H9 (cell line): ENCODE results near the gene ACAD8. TPM values are rescaled to one million over a fixed set of nuclear protein-coding genes. Genes with fewer than 3 reads are reported as not detected.

Experiments used
- DNase-seq: peaks from one replicate; pipeline ENCODE4 v3.0.0-alpha.2; 2017
- H2AFZ ChIP-seq: one replicate; pipeline ENCODE4 v1.6.1; 2013; ENCODE audit warnings: mild to moderate bottlenecking, low read length, control low read depth, moderate library complexity
- H2AK5ac ChIP-seq: 2 replicates; pipeline ENCODE4 v1.6.1; 2013; ENCODE audit warnings: low read length, control low read depth, mixed read lengths; ENCODE audit not compliant: insufficient read length
- H2BK120ac ChIP-seq: one replicate; pipeline ENCODE4 v1.6.1; 2013; ENCODE audit warnings: low read depth, mild to moderate bottlenecking, low read length, control low read depth, inconsistent platforms; ENCODE audit not compliant: poor library complexity, severe bottlenecking
- H2BK12ac ChIP-seq: 2 replicates; pipeline ENCODE4 v1.6.1; 2013; ENCODE audit warnings: low read length, control low read depth, mixed read lengths, low read depth; ENCODE audit not compliant: insufficient read length
- H2BK15ac ChIP-seq: 2 replicates; pipeline ENCODE4 v1.6.1; 2013; ENCODE audit warnings: low read depth, low read length, control low read depth
- H2BK20ac ChIP-seq: one replicate; pipeline ENCODE4 v1.6.1; 2013; ENCODE audit warnings: low read depth, mild to moderate bottlenecking, low read length, control low read depth, inconsistent platforms; ENCODE audit not compliant: poor library complexity, severe bottlenecking
- H2BK5ac ChIP-seq: 2 replicates; pipeline ENCODE4 v1.6.1; 2013; ENCODE audit warnings: low read length, control low read depth, mixed read lengths; ENCODE audit not compliant: insufficient read length
- H3K14ac ChIP-seq: 2 replicates; pipeline ENCODE4 v1.6.1; 2013; ENCODE audit warnings: low read length, control low read depth; ENCODE audit not compliant: insufficient read depth
- H3K18ac ChIP-seq: 2 replicates; pipeline ENCODE4 v1.6.1; 2013; ENCODE audit warnings: low read depth, mild to moderate bottlenecking, mixed read lengths, low read length, control low read depth; ENCODE audit not compliant: insufficient read length
- H3K23ac ChIP-seq: 2 replicates; pipeline ENCODE4 v1.6.1; 2013; ENCODE audit warnings: low read length, control low read depth, mixed read lengths, low read depth; ENCODE audit not compliant: insufficient read length
- H3K23me2 ChIP-seq: 2 replicates; pipeline ENCODE4 v1.6.1; 2013; ENCODE audit warnings: low read depth, mild to moderate bottlenecking, mixed read lengths, low read length, control low read depth; ENCODE audit not compliant: insufficient read length, poor library complexity, severe bottlenecking
- H3K27ac ChIP-seq: 2 replicates; pipeline ENCODE4 v1.5.1; 2013; ENCODE audit warnings: low read length, control low read depth, mixed read lengths, low read depth; ENCODE audit not compliant: insufficient read length
- H3K27me3 ChIP-seq: 2 replicates; pipeline ENCODE4 v1.6.1; 2013; ENCODE audit warnings: low read length, control low read depth, inconsistent platforms; ENCODE audit not compliant: insufficient read depth
- H3K4ac ChIP-seq: 2 replicates; pipeline ENCODE4 v1.6.1; 2013; ENCODE audit warnings: low read depth, mild to moderate bottlenecking, control low read depth, inconsistent platforms, low read length, moderate library complexity
- H3K4me1 ChIP-seq: 2 replicates; pipeline ENCODE4 v1.6.1; 2013; ENCODE audit warnings: low read length, control low read depth, inconsistent platforms; ENCODE audit not compliant: insufficient read depth
- H3K4me2 ChIP-seq: 2 replicates; pipeline ENCODE4 v1.6.1; 2013; ENCODE audit warnings: low read length, control low read depth, mixed read lengths; ENCODE audit not compliant: insufficient read length, insufficient read depth
- H3K56ac ChIP-seq: 2 replicates; pipeline ENCODE4 v1.6.1; 2013; ENCODE audit warnings: low read depth, mild to moderate bottlenecking, mixed read lengths, low read length, control low read depth; ENCODE audit not compliant: insufficient read length
- H3K79me1 ChIP-seq: 2 replicates; pipeline ENCODE4 v1.6.1; 2013; ENCODE audit warnings: low read depth, mild to moderate bottlenecking, moderate library complexity, low read length, control low read depth, inconsistent platforms; ENCODE audit not compliant: insufficient read depth, poor library complexity, severe bottlenecking
- H3K79me2 ChIP-seq: 2 replicates; pipeline ENCODE4 v1.6.1; 2013; ENCODE audit warnings: low read length, control low read depth, inconsistent platforms; ENCODE audit not compliant: insufficient read depth
- H3K9ac ChIP-seq: 2 replicates; pipeline ENCODE4 v1.6.1; 2013; ENCODE audit warnings: low read length, control low read depth, mixed read lengths; ENCODE audit not compliant: insufficient read length; ENCODE audit errors: extremely low read depth
- H3K9me3 ChIP-seq: one replicate; pipeline ENCODE4 v1.6.1; 2013; ENCODE audit warnings: low read depth, low read length, inconsistent platforms; ENCODE audit not compliant: control insufficient read depth
- H3T11ph ChIP-seq: one replicate; pipeline ENCODE4 v1.6.1; 2013; ENCODE audit warnings: mild to moderate bottlenecking, low read length, control low read depth, inconsistent platforms
- H4K20me1 ChIP-seq: one replicate; pipeline ENCODE4 v1.6.1; 2013; ENCODE audit not compliant: control insufficient read depth, insufficient read length, insufficient read depth
- H4K5ac ChIP-seq: 2 replicates; pipeline ENCODE4 v1.6.1; 2013; ENCODE audit warnings: low read depth, mild to moderate bottlenecking, mixed read lengths, low read length, control low read depth; ENCODE audit not compliant: insufficient read length
- H4K8ac ChIP-seq: replicated peaks from 2 replicates; pipeline ENCODE4 v1.6.1; 2013; ENCODE audit warnings: low read length, control low read depth, mixed read lengths, low read depth; ENCODE audit not compliant: insufficient read length
- H4K91ac ChIP-seq: 2 replicates; pipeline ENCODE4 v1.6.1; 2013; ENCODE audit warnings: low read depth, mild to moderate bottlenecking, moderate library complexity, mixed read lengths, low read length, control low read depth; ENCODE audit not compliant: insufficient read length
- H3K27ac Mint-ChIP-seq, 3 experiments: 2 replicates in 2 of 3; 3 replicates in 1 of 3; pipeline ENCODE4 v1.8.0; 2020 to 2021; ENCODE audit warnings: mixed read lengths in 3 of 3, mild to moderate bottlenecking in 1 of 3, moderate library complexity in 1 of 3
- H3K27me3 Mint-ChIP-seq: 2 replicates; pipeline ENCODE4 v1.8.0; 2021; ENCODE audit warnings: low read depth, mild to moderate bottlenecking, moderate library complexity, mixed read lengths
- H3K36me3 Mint-ChIP-seq, 3 experiments: 2 replicates in 2 of 3; 3 replicates in 1 of 3; pipeline ENCODE4 v1.8.0; 2020 to 2021; ENCODE audit warnings: low read depth in 3 of 3, mixed read lengths in 3 of 3; ENCODE audit not compliant: insufficient read depth in 1 of 3
- H3K4me1 Mint-ChIP-seq, 2 experiments: 2 replicates each; pipeline ENCODE4 v1.8.0; 2020; ENCODE audit warnings: mixed read lengths in 2 of 2
- H3K4me3 Mint-ChIP-seq, 2 experiments: 2 replicates in 1 of 2; 3 replicates in 1 of 2; pipeline ENCODE4 v1.8.0; 2020 to 2021; ENCODE audit warnings: mild to moderate bottlenecking in 2 of 2, mixed read lengths in 2 of 2, moderate library complexity in 1 of 2
- H3K9me3 Mint-ChIP-seq, 2 experiments: 2 replicates in 1 of 2; 3 replicates in 1 of 2; pipeline ENCODE4 v1.8.0; 2020; ENCODE audit warnings: mild to moderate bottlenecking in 2 of 2, mixed read lengths in 2 of 2, moderate library complexity in 1 of 2
- WGBS: extraction: QIAGEN DNeasy Blood & Tissue Kit; methylation state at CpG from one replicate; pipeline ENCODE4 v1.1.7; 2013; ENCODE audit warnings: missing lambda C conversion rate, low lambda C conversion rate, mixed read lengths; ENCODE audit not compliant: insufficient read length; ENCODE audit errors: extremely low coverage; 5-methylcytosine and 5-hydroxymethylcytosine counted together
- total RNA-seq: library from RNA; stranded (reverse); gene quantifications from 2 replicates; pipeline ENCODE4 v1.2.1, GENCODE V29; 2021
- TF ChIP-seq, protein P1 (sequence below): fragments of 200-600 bp; sonication (generic); conservative IDR thresholded peaks from 3 replicates; pipeline ENCODE4 v1.8.0; 2021; ENCODE audit warnings: antibody characterized with exemption, mild to moderate bottlenecking

Gene ACAD8
- total RNA-seq, 1 experiment from 2014 or later: 46.8 TPM

DNA sequence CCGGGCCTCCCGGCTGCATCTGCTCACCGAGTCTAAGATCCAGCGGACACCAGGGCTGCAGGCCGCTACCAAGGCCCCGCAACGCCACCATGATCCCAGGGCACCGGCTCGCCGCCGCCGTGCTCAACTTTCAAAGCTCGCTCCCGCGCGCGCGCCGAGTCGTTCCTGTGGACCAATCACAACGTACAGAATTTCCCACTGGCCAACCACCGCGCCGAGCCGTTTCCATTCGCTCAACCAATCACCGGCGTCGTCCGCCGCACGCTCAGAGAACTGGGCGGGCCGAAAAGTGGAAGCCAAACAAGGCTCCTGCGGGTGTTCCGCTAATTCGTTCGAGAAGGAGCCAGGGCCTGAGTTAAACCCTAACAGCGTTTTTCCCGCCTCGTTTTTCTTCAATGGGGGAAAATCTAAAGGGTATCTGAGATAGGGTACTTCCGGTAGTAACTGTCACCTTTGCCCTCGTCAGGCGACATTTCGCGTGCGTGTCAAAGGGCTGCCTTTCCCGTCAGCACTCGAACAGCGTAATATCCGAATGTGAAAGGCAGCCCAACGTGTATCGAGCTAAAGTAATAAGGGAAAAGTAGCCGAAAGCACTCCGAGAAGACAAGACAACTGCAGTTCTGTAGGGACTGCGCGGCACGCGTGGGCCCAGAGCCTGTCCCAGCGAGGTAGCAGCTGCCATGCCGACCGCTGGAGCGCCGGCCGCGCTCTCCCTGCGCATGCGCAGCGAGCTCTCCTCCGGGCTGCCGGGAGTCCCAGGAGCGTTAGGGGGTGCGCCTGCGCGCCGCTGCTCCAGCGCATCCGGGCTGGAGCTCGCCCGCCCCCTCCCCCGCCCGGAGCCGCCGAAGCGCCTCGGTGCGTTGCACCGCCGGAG, 29.3 kb upstream of the ACAD8 start, which contains the start of the genes NCAPD3 and VPS26B:
Gene NCAPD3 (minus strand): TSS at position 132 of the 874 bp plus-strand sequence. CDS start 41 bp downstream, at position 91.
Gene VPS26B (plus strand): TSS at position 836 of the 874 bp plus-strand sequence. CDS start 452 bp downstream, outside the sequence.
- WGBS: no CpG with 5 or more reads among the region's 89 CpGs
- peaks cover 17 to 27% of the 10 kb centered on the region in 2 experiments for H3K4me1 Mint-ChIP-seq
- TF ChIP-seq, protein P1, sequence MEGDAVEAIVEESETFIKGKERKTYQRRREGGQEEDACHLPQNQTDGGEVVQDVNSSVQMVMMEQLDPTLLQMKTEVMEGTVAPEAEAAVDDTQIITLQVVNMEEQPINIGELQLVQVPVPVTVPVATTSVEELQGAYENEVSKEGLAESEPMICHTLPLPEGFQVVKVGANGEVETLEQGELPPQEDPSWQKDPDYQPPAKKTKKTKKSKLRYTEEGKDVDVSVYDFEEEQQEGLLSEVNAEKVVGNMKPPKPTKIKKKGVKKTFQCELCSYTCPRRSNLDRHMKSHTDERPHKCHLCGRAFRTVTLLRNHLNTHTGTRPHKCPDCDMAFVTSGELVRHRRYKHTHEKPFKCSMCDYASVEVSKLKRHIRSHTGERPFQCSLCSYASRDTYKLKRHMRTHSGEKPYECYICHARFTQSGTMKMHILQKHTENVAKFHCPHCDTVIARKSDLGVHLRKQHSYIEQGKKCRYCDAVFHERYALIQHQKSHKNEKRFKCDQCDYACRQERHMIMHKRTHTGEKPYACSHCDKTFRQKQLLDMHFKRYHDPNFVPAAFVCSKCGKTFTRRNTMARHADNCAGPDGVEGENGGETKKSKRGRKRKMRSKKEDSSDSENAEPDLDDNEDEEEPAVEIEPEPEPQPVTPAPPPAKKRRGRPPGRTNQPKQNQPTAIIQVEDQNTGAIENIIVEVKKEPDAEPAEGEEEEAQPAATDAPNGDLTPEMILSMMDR: no peak
- Histone ChIP-seq H4K91ac (no peak within 1 kb of the TSS), H3K27ac (no peak within 1 kb of the TSS), H2BK12ac (no peak within 1 kb of the TSS), H4K20me1 (no peaks in the 10 kb centered on the region), H3K79me1 (no peaks in the 10 kb centered on the region), H4K5ac (no peak within 1 kb of the TSS), H3K79me2 (peaks cover 9% of the 10 kb centered on the region; the same call in 1 of the 2 replicates), H2BK20ac (no peak within 1 kb of the TSS), H3K56ac (no peak within 1 kb of the TSS), H3K9me3 (no peaks in the 10 kb centered on the region), H3K4me2 (peak within 1 kb of the TSS; percentile 98), H2BK15ac (no peak within 1 kb of the TSS), H4K8ac (no peak within 1 kb of the TSS), H3K4me1 (no peaks in the 10 kb centered on the region), H3K23me2 (peaks cover 15% of the 10 kb centered on the region), H2AK5ac (no peak within 1 kb of the TSS), H3K4ac (no peak within 1 kb of the TSS), H3K14ac (no peak within 1 kb of the TSS; the same call in 1 of the 2 replicates), H2BK120ac (no peak within 1 kb of the TSS), H3K9ac (peak within 1 kb of the TSS; percentile 57), H2AFZ (no peak within 1 kb of the TSS), H2BK5ac (no peak within 1 kb of the TSS), H3K27me3 (no peaks in the 10 kb centered on the region), H3T11ph (no peak within 1 kb of the TSS), H3K23ac (no peak within 1 kb of the TSS), H3K18ac (no peak within 1 kb of the TSS)
- no peaks in the 10 kb centered on the region for H3K9me3 Mint-ChIP-seq
- DNase-seq: peak; percentile 97
- peaks cover 7% of the 10 kb centered on the region for H3K27me3 Mint-ChIP-seq
- peak within 1 kb of the TSS; percentile 55 to 89 (median 87); a peak in 4 of 7 replicates for H3K27ac Mint-ChIP-seq
- peaks cover 10 to 13% (median 12%) of the 10 kb centered on the region in 3 experiments; a peak in 6 of 7 replicates for H3K36me3 Mint-ChIP-seq
- peak within 1 kb of the TSS; percentile 92 to 96 for H3K4me3 Mint-ChIP-seq
